ENCODE results near the gene ST3GAL3.

- no peak for TF ChIP-seq CTCF (IDR thresholded peaks at IDR 0.05)
- no peak for TF ChIP-seq POLR2A (IDR thresholded peaks at IDR 0.05)
These were observed 134.2 kb downstream of the ST3GAL3 start for GRCh38 chr1:43841321-43842174.
